Rectal smooth muscle tissue (tissue), 1 donor: ENCODE results near the gene MED16.

Experiments used
- H3K27ac ChIP-seq: one replicate; pipeline ENCODE4 v1.7.0; 2013; ENCODE audit warnings: low read depth, low read length, inconsistent platforms
- H3K27me3 ChIP-seq: one replicate; pipeline ENCODE4 v1.7.0; 2013; ENCODE audit warnings: low read length; ENCODE audit not compliant: control insufficient read depth, insufficient read depth
- H3K36me3 ChIP-seq: one replicate; pipeline ENCODE4 v1.7.0; 2013; ENCODE audit warnings: low read length; ENCODE audit not compliant: control insufficient read depth, insufficient read depth
- H3K4me1 ChIP-seq: one replicate; pipeline ENCODE4 v1.7.0; 2013; ENCODE audit warnings: low read length; ENCODE audit not compliant: control insufficient read depth, insufficient read depth
- H3K4me3 ChIP-seq: one replicate; pipeline ENCODE4 v1.7.0; 2013; ENCODE audit warnings: low read length
- H3K9ac ChIP-seq: one replicate; pipeline ENCODE4 v1.7.0; 2013; ENCODE audit warnings: low read length

MED16 gene

GRCh38 chr19:933553-933882 is 40.5 kb upstream of the MED16 start:
- Histone ChIP-seq H3K27ac (peak overlapping the region; percentile 70), H3K4me3 (no peak overlapping the region)

GRCh38 chr19:932648-933552 is 39.9 kb upstream of the MED16 start:
- Histone ChIP-seq H3K4me3 (peak overlapping the region; percentile 8), H3K27me3 (no peaks in the 10 kb centered on the region), H3K36me3 (no peaks in the 10 kb centered on the region), H3K4me1 (peaks cover 19% of the 10 kb centered on the region), H3K9ac (no peak overlapping the region), H3K27ac (peak overlapping the region; percentile 70)

More at GRCh38 chr19:933553-933882, 40.5 kb upstream of the MED16 start:
- H3K27me3 ChIP-seq: no peaks in the 10 kb centered on the region
- no peaks in the 10 kb centered on the region for H3K36me3 ChIP-seq
- H3K9ac ChIP-seq: no peak overlapping the region
- H3K4me1 ChIP-seq: peaks cover 19% of the 10 kb centered on the region

DNA sequence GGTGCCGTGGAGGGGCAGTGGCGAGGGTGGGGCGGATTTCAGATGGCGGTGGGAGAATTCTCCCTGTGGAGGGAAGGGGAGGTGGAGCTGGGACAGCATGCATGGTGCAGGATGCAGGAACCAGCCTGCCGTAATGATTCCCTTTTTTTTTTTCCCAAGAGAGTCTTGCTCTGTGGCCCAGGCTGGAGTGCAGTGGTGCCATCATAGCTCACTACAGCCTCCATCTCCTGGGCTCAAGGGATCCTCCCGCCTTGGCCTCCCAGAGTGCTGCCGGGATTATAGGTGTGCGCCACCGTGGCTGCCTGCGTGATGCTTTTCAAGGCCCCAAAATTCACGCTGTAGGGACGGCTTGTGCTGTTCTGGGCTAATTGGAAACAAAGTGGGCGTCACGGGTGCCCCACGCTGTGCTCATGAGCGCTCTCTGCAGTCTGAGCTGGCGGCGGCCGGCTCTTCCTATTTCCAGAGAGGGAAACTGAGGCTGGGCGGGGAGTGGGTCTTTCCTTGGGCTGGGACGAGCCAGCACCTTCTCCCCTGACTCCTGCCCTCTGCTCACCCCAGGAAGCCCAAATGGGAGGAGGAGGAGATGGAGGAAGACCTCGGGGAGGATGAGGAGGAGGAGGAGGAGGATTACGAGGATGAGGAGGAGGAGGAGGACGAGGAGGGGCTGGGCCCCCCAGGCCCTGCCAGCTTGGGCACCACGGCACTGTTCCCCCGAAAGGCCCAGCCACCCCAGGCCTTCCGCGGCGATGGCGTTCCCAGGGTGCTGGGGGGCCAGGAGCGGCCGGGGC is 39.1 kb upstream of the MED16 start:
- no peaks in the 10 kb centered on the region for H3K27me3 ChIP-seq
- no peak overlapping the region for H3K27ac ChIP-seq
- no peak overlapping the region for H3K4me3 ChIP-seq
- H3K4me1 ChIP-seq: peaks cover 19% of the 10 kb centered on the region
- H3K9ac ChIP-seq: no peak overlapping the region
- H3K36me3 ChIP-seq: no peaks in the 10 kb centered on the region

GRCh38 chr19:929891-930258 is 36.9 kb upstream of the MED16 start:
- Histone ChIP-seq H3K36me3 (no peaks in the 10 kb centered on the region), H3K27me3 (no peaks in the 10 kb centered on the region), H3K4me3 (no peak overlapping the region), H3K27ac (no peak overlapping the region), H3K4me1 (peaks cover 14% of the 10 kb centered on the region), H3K9ac (no peak overlapping the region)

DNA sequence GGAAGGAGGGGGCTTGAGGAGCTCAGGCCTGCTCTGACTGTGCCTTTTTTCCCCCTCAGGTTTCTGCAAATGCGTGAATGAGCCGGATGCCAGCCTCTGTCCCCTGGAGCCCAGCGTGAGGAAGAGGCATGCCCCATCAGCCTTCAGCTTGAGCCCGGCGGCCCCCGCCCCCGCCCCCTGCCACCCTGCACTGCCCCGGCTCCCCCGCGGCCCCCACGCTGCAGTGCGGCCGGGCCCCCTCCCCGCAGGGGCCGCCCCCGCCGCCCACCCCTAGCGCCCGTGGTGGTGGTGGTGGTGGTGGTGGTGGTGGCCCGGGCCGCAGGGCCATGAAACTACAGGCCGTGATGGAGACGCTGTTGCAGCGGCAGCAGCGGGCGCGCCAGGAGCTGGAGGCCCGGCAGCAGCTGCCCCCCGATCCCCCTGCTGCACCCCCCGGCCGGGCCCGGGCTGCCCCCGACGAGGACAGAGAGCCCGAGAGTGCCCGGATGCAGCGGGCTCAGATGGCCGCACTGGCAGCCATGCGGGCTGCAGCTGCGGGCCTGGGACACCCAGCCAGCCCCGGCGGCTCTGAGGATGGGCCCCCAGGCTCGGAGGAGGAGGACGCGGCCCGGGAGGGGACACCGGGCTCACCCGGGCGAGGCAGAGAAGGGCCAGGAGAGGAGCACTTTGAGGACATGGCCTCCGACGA is 36.4 kb upstream of the MED16 start:
- no peaks in the 10 kb centered on the region for H3K27me3 ChIP-seq
- no peak overlapping the region for H3K27ac ChIP-seq
- no peak overlapping the region for H3K9ac ChIP-seq
- H3K36me3 ChIP-seq: no peaks in the 10 kb centered on the region
- peaks cover 11% of the 10 kb centered on the region for H3K4me1 ChIP-seq
- H3K4me3 ChIP-seq: no peak overlapping the region

- Histone ChIP-seq H3K36me3 (no peaks in the 10 kb centered on the region), H3K9ac (no peak overlapping the region), H3K27ac (no peak overlapping the region), H3K4me3 (no peak overlapping the region), H3K27me3 (no peaks in the 10 kb centered on the region), H3K4me1 (peaks cover 5% of the 10 kb centered on the region)
Measured at GRCh38 chr19:928471-929202, 35.6 kb upstream of the MED16 start.

DNA sequence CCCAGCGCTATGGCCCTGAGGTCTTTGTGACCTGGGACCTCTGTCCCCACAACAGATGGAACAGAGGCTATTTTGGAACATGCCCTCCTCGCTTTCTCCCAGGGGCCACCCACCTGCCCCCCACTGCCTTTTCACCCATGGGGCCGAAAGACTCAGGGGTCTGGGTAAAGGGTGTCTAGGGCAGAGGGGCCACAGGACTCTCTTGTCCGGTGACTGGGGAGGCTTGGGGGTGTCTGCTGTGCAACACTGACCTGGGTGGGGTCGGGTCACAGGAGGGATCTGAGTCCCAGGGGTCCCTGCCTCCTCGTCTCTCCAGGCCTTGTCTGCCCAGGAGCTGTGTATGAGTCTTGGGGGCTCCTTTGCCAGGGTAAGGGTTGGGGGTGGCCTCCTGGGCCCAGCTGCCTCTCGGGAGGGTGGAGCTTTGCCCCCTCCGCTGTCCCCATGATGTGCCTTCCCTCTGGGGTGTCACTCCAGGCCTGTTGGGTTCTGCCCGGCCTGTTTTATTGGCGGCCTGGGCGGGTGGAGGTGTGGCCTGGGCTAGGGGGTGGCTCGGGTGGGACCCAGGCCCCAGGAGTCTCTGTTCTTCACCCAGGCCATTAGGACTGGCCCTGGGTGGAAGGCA is 34.9 kb upstream of the MED16 start:
- Histone ChIP-seq H3K4me1 (peaks cover 4% of the 10 kb centered on the region), H3K4me3 (no peak overlapping the region), H3K27ac (no peak overlapping the region)

DNA sequence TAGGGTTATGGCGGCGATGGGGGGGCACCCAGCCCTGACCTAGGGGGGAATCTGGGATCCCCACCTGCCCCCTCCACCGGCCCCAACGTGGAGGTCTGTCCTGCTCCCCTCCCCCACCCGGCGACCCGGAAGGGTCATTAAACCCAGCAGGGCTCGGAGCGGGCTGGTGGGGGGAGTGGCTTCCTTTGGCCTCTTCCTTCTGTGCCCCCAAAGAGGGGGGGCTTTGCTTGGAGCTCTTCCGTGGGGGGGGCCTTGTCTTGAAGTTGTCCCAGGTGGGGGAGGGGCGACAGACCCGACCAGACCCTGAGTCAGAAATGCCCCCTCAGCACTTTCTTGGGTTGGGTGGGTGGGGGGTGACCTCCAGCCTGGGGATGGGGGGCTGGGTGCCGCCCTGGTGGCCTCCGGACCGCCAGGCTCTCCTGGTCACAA is 34.4 kb upstream of the MED16 start:
- H3K4me3 ChIP-seq: peak overlapping the region; percentile 87
- H3K27me3 ChIP-seq: no peaks in the 10 kb centered on the region
- H3K9ac ChIP-seq: no peak overlapping the region
- H3K36me3 ChIP-seq: no peaks in the 10 kb centered on the region
- no peaks in the 10 kb centered on the region for H3K4me1 ChIP-seq
- H3K27ac ChIP-seq: peak overlapping the region; percentile 68

More for the DNA sequence above, 34.9 kb upstream of the MED16 start:
- Histone ChIP-seq H3K27me3 (no peaks in the 10 kb centered on the region), H3K9ac (no peak overlapping the region), H3K36me3 (no peaks in the 10 kb centered on the region)

DNA sequence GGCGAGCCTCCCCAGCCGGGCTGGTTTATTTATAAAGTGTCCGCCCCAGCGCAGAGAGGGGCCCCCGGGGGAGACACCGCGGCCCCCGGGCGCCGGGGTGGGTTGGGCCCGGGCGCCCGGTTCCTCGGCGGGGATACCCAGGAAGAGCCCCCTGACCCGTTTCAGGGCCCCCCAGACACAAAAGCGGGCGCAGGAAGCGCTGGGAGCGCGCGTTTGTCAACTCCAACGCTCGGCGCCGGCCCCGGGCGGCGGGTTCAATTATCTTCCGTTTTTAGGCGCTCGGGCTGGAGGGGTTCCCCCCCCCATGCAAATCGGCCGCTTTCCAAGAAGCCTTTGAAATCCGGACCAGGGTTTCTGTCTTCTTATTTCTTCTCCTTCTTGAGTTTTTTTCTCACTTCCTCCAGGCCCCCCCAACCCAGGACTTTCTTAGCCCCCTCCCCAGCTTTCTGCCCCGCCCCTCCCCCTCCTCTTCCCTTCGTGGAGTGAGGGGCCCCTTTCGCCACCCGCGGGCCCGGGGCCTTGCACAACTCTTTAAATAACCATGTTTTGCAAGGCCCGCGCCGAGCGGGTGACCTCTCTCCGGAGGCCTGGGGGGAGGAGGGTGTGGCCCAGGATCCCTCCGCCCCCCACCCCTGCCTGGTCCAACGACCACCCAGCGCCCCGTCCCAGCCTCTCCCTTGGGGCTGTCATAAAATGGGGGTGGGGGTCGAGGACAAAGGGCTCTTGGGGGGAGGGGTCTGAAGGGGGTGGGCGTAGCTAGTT is 33.8 kb upstream of the MED16 start:
- Histone ChIP-seq H3K36me3 (no peaks in the 10 kb centered on the region), H3K27ac (peak overlapping the region; percentile 68), H3K4me3 (peak overlapping the region; percentile 87), H3K9ac (peak overlapping the region; percentile 62), H3K4me1 (no peaks in the 10 kb centered on the region), H3K27me3 (no peaks in the 10 kb centered on the region)

DNA sequence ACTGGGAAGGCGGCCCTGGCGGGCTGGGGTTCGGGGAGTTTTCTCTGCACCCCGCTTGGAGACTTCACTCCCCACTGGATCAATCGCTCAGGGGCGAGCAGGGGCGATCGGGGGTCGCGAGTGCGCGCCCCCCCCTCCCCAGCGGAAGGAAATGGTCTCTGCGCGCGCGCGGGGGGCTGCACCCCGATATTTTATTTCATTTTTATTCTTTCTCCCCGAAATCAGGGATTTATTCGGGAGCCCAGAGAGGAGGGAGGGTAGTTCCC is 33.3 kb upstream of the MED16 start:
- H3K27ac ChIP-seq: peak overlapping the region; percentile 61
- peaks cover 1% of the 10 kb centered on the region for H3K27me3 ChIP-seq
- no peaks in the 10 kb centered on the region for H3K36me3 ChIP-seq
- peak overlapping the region; percentile 87 for H3K4me3 ChIP-seq
- H3K9ac ChIP-seq: peak overlapping the region; percentile 62
- no peaks in the 10 kb centered on the region for H3K4me1 ChIP-seq

DNA sequence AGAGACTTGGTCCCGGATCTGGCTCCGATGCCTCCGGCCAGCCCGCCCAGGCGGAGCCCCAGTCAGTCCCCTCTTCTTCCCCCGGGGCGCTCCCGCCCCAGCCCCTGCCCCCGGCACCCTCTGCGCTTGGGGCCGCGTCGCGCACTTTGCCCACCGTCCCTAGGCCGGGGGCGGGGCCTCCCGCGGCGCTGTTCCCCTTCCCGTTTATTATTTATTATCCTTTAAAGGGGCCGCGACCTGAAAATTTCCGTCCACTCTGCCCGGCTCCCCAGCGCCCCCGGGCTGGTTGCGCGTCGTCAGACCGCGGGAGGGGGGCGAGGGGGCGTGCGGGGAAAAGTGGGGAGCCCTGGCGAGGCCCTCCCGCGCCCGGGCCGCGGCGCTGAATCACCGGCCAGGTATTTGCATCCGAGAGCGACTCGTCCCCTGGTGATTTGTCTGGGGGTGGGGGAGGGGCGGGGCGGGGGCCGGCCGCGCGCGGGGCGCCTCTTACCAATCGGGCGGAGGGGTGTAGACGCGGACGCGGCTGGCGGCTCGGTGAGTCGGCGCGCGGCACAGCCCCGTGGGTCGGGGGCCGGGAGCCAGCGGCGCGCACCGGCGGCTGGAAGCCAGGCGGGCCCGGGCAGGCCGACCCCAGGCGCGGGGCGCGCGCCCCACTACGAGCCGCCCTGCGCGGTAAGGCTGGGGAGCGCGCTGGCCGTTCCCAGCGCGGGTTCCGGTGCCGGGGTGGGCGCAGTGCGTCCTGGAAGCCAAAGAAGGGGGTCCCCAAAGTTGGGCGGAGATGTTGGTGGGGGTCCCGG is 32.7 kb upstream of the MED16 start, which contains the start of gene ARID3A:
Gene ARID3A, plus strand, starts transcription at position 510 of the 797 bp plus-strand sequence. CDS start 3,494 bp downstream, outside the sequence.
- no peaks in the 10 kb centered on the region for H3K36me3 ChIP-seq
- H3K9ac ChIP-seq: peak within 1 kb of the TSS; percentile 62
- H3K4me3 ChIP-seq: peak within 1 kb of the TSS; percentile 87
- H3K27me3 ChIP-seq: peaks cover 3% of the 10 kb centered on the region
- H3K27ac ChIP-seq: peak within 1 kb of the TSS; percentile 79
- H3K4me1 ChIP-seq: no peaks in the 10 kb centered on the region
